ENCODE data around the gene PRRT1. TPM values are rescaled to one million over a fixed set of nuclear protein-coding genes. Genes with fewer than 3 reads are reported as not detected.
A peak's percentile ranks its signal among the peaks of the same experiment; 100 is the strongest.

PRRT1 gene
- total RNA-seq, 1 experiment from 2014 or later = 1.9 TPM

- H3K9me3 Mint-ChIP-seq = no peaks in the 10 kb centered on the region; a peak in 1 of 5 replicates
- Histone ChIP-seq H3K18ac (ENCODE audit: insufficient read length, low read depth, low read length) (no peak overlapping the region), H2BK15ac (ENCODE audit: low read depth, low read length) (no peak overlapping the region), H4K5ac (ENCODE audit: insufficient read length, low read depth, low read length) (no peak overlapping the region), H2BK5ac (ENCODE audit: insufficient read length, low read length) (no peak overlapping the region), H3K14ac (ENCODE audit: insufficient read depth, low read length) (no peak overlapping the region), H3T11ph (ENCODE audit: low read length) (no peak overlapping the region), H3K23ac (ENCODE audit: insufficient read length, low read depth, low read length) (no peak overlapping the region), H2AK5ac (ENCODE audit: insufficient read length, low read length) (no peak overlapping the region), H2BK12ac (ENCODE audit: insufficient read length, low read depth, low read length) (no peak overlapping the region), H4K20me1 (ENCODE audit: control insufficient read depth, insufficient read depth, insufficient read length) (no peaks in the 10 kb centered on the region), H4K91ac (ENCODE audit: insufficient read length, low read depth, low read length) (no peak overlapping the region), H3K4me1 (ENCODE audit: insufficient read depth, low read length) (peaks cover 9% of the 10 kb centered on the region), H3K27me3 (ENCODE audit: insufficient read depth, low read length) (no peaks in the 10 kb centered on the region; the same call in 1 of the 2 replicates), H3K23me2 (ENCODE audit: insufficient read length, low read depth, low read length, poor library complexity, severe bottlenecking) (peaks cover 21% of the 10 kb centered on the region), H3K79me1 (ENCODE audit: insufficient read depth, low read depth, low read length, poor library complexity, severe bottlenecking) (no peaks in the 10 kb centered on the region), H3K56ac (ENCODE audit: insufficient read length, low read depth, low read length) (no peak overlapping the region), H4K8ac (replicated peaks; ENCODE audit: insufficient read length, low read depth, low read length) (no peak overlapping the region), H3K9me3 (ENCODE audit: control insufficient read depth, low read depth, low read length) (no peaks in the 10 kb centered on the region), H3K4ac (ENCODE audit: low read depth, low read length) (no peak overlapping the region), H3K27ac (ENCODE audit: insufficient read length, low read depth, low read length) (no peak overlapping the region), H2BK20ac (ENCODE audit: low read depth, low read length, poor library complexity, severe bottlenecking) (no peak overlapping the region), H3K4me2 (ENCODE audit: insufficient read depth, insufficient read length, low read length) (no peak overlapping the region), H3K79me2 (ENCODE audit: insufficient read depth, low read length) (no peaks in the 10 kb centered on the region), H2BK120ac (ENCODE audit: low read depth, low read length, poor library complexity, severe bottlenecking) (no peak overlapping the region), H2AFZ (ENCODE audit: low read length) (no peak overlapping the region), H3K9ac (ENCODE audit: extremely low read depth, insufficient read length, low read length) (no peak overlapping the region)
- DNase-seq = no peak
- H3K4me3 Mint-ChIP-seq = peak overlapping the region in 1 of 2 experiments; percentile 30; a peak in 1 of 5 replicates
- no peak for TF ChIP-seq CTCF (conservative IDR thresholded peaks at IDR 0.05)
- peaks cover 32 to 55% of the 10 kb centered on the region in 2 experiments for H3K4me1 Mint-ChIP-seq
- H3K36me3 Mint-ChIP-seq (ENCODE audit: insufficient read depth in 1 of 3, low read depth in 3 of 3) = peaks cover 0 to 8% (median 3%) of the 10 kb centered on the region in 3 experiments; a peak in 2 of 7 replicates
- WGBS (ENCODE audit: extremely low coverage, insufficient read length, low lambda C conversion rate) = no CpG with 5 or more reads among the region's 4 CpGs
- H3K27ac Mint-ChIP-seq = no peak overlapping the region; a peak in 1 of 7 replicates
- peaks cover 4% of the 10 kb centered on the region; the same call in 1 of the 2 replicates for H3K27me3 Mint-ChIP-seq (ENCODE audit: low read depth)
Measured at GRCh38 chr6:32147401-32148132, 4.2 kb downstream of the PRRT1 start.

All from H9 (cell line).